Measurements from ENCODE around the gene DLGAP1. TPM values are rescaled to one million over a fixed set of nuclear protein-coding genes. Genes with fewer than 3 reads are reported as not detected.

The DLGAP1 gene
- total and polyA plus RNA-seq, 7 donors = 0.13 to 2.6 (median 1.3) TPM; not detected in 1

DNA sequence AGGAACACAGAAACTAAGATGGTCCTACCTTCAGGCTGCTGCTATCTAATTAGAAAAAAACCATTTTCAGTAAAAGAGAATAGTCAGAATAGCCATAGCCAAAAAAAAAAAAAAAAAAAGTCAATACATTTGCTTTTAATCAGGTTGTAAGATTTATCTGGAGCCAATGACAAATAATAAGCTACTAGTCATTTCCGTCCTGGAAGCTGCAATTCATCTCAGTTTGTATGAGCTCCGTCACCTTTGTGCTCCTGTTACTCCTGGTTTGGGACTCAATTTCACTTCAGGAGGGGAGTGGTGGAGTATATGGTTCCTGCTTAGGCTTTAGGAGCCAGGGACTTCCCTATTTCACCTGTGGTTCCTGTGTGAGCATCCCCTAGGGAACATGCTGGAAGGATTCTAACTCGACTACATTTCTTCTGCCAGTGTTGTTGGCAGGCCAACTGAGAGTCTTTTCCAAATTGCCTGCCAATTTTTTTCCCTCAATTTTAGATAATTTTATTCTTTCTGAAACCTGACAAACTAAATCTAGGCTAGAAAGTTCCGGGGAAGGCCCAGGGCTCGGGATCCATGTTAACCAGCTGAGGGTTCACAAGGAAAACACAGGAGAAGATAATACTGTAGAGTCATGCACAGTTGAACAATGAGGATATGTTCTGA, 481.8 kb downstream of the DLGAP1 start:
- 79 to 81% methylated on average over 5 of the region's 5 CpGs for WGBS, 2 donors
- DNase-seq = no peak
- Histone ChIP-seq H3K27ac (no peak overlapping the region), H3K4me1 (no peaks in the 10 kb centered on the region), H3K9me3 (peaks cover 0 to under 1% (median 0%) of the 10 kb centered on the region in 4 donors), H3K36me3 (no peaks in the 10 kb centered on the region), H3K4me3 (no peak overlapping the region), H3K27me3 (no peaks in the 10 kb centered on the region)
- intact Hi-C loops (cut with DNase I) = no loop called here
- no peak for TF ChIP-seq EP300 (IDR thresholded peaks at IDR 0.05)
- TF ChIP-seq POLR2A (IDR thresholded peaks at IDR 0.05) = no peak
- TF ChIP-seq POLR2AphosphoS5 (IDR thresholded peaks at IDR 0.05) = no peak
- TF ChIP-seq, protein P1, sequence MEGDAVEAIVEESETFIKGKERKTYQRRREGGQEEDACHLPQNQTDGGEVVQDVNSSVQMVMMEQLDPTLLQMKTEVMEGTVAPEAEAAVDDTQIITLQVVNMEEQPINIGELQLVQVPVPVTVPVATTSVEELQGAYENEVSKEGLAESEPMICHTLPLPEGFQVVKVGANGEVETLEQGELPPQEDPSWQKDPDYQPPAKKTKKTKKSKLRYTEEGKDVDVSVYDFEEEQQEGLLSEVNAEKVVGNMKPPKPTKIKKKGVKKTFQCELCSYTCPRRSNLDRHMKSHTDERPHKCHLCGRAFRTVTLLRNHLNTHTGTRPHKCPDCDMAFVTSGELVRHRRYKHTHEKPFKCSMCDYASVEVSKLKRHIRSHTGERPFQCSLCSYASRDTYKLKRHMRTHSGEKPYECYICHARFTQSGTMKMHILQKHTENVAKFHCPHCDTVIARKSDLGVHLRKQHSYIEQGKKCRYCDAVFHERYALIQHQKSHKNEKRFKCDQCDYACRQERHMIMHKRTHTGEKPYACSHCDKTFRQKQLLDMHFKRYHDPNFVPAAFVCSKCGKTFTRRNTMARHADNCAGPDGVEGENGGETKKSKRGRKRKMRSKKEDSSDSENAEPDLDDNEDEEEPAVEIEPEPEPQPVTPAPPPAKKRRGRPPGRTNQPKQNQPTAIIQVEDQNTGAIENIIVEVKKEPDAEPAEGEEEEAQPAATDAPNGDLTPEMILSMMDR (IDR thresholded peaks at IDR 0.05) = no peak

GRCh38 chr18:3972291-3972930, 482.7 kb downstream of the DLGAP1 start:
- Histone ChIP-seq H3K36me3 (no peaks in the 10 kb centered on the region), H3K9me3 (no peaks in the 10 kb centered on the region), H3K4me1 (peaks cover 0 to 3% (median 0%) of the 10 kb centered on the region in 4 donors), H3K27me3 (no peaks in the 10 kb centered on the region), H3K27ac (no peak overlapping the region), H3K4me3 (no peak overlapping the region)
- DNase-seq = no peak
- WGBS, 2 donors = 92% methylated on average over 6 of the region's 6 CpGs
- intact Hi-C loops (cut with DNase I) = no loop called here
- TF ChIP-seq POLR2A (IDR thresholded peaks at IDR 0.05) (no peak), EP300 (IDR thresholded peaks at IDR 0.05) (no peak), POLR2AphosphoS5 (IDR thresholded peaks at IDR 0.05) (no peak)
- TF ChIP-seq, protein P1 (IDR thresholded peaks at IDR 0.05) = no peak

DNA sequence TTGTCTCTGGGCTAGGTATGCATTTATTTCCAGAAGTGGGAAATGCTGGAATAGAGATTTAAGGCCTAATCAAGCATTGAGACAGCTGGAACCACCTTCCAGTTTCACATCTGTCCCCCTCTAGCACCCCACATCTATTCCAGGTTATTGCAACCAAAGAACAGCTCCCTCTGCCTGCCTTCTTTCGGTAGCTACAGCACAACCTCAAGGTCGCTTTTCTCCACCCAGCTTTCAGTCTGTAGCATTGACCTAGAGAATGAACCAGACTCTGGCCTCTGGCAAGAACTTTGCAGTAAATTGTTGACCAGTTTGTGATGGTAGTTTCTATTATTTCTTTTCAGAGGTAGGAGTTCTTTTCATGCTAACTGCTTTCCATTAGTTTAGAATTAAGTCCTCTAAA, 484.2 kb downstream of the DLGAP1 start:
- Histone ChIP-seq H3K4me1 (peaks cover 0 to 7% (median 0%) of the 10 kb centered on the region in 4 donors), H3K36me3 (no peaks in the 10 kb centered on the region), H3K4me3 (no peak overlapping the region), H3K9me3 (no peaks in the 10 kb centered on the region), H3K27ac (no peak overlapping the region), H3K27me3 (no peaks in the 10 kb centered on the region)
- DNase-seq = no peak
- WGBS, 2 donors = 24 to 39% methylated on average over 2 of the region's 2 CpGs
- intact Hi-C loops (cut with DNase I) = no loop called here
- TF ChIP-seq EP300 (IDR thresholded peaks at IDR 0.05) (no peak), POLR2A (IDR thresholded peaks at IDR 0.05) (no peak), POLR2AphosphoS5 (IDR thresholded peaks at IDR 0.05) (no peak)
- TF ChIP-seq, protein P1 (IDR thresholded peaks at IDR 0.05) = no peak

- no peak overlapping the region for H3K27ac ChIP-seq
- TF ChIP-seq POLR2A (IDR thresholded peaks at IDR 0.05) (no peak), POLR2AphosphoS5 (IDR thresholded peaks at IDR 0.05) (no peak)
- TF ChIP-seq, protein P1 (IDR thresholded peaks at IDR 0.05) = no peak
- 66 to 76% methylated on average over 4 of the region's 4 CpGs for WGBS, 2 donors
Observed at GRCh38 chr18:3967359-3968180, 487.5 kb downstream of the DLGAP1 start.

More at GRCh38 chr18:3967359-3968180, 487.5 kb downstream of the DLGAP1 start:
- Histone ChIP-seq H3K4me3 (no peak overlapping the region), H3K27me3 (no peaks in the 10 kb centered on the region), H3K4me1 (peaks cover 0 to 7% (median 0%) of the 10 kb centered on the region in 4 donors), H3K36me3 (no peaks in the 10 kb centered on the region), H3K9me3 (no peaks in the 10 kb centered on the region)
- intact Hi-C loops (cut with DNase I) = no loop called here
- DNase-seq = no peak
